Heart left ventricle (tissue), 16 donors: ENCODE results near the gene TNFAIP8L2. TPM values are rescaled to one million over a fixed set of nuclear protein-coding genes. Genes with fewer than 3 reads are reported as not detected.

Experiments used
- ATAC-seq, 4 donors: fragments of 200-7000 bp; cut with Tn5 transposase; one replicate each; pipeline ENCODE4 v1.9.1; 2020 to 2022; ENCODE audit warnings: moderate library complexity in 4 of 4, mild to moderate bottlenecking in 3 of 4, moderate number of reproducible peaks in 1 of 4
- DNase-seq, 5 donors: peaks; one replicate each; pipeline ENCODE4 v3.0.0-alpha.2; 2020
- H3K27ac ChIP-seq, 12 donors: fragments of 200-600 bp; sonication (generic) in 4 of 12; one replicate each; pipeline versions ENCODE4 v1.5.0 to v1.8.0; 2016 to 2022; ENCODE audit warnings: mild to moderate bottlenecking in 2 of 12
- H3K27me3 ChIP-seq, 9 donors: fragments of 200-600 bp; sonication (generic) in 2 of 9; one replicate each; pipeline versions ENCODE4 v1.5.1 to v1.8.0; 2016 to 2022; ENCODE audit warnings: mild to moderate bottlenecking in 3 of 9
- H3K36me3 ChIP-seq, 9 donors: fragments of 200-600 bp; sonication (generic) in 2 of 9; one replicate each; pipeline versions ENCODE4 v1.5.0 to v1.8.0; 2018 to 2022; ENCODE audit warnings: mild to moderate bottlenecking in 2 of 9
- H3K4me1 ChIP-seq, 12 donors: fragments of 200-600 bp; sonication (generic) in 4 of 12; one replicate each; pipeline versions ENCODE4 v1.5.0 to v1.8.0; 2016 to 2022; ENCODE audit warnings: mild to moderate bottlenecking in 3 of 12
- H3K4me3 ChIP-seq, 12 donors: fragments of 200-600 bp; sonication (generic) in 4 of 12; one replicate each; pipeline versions ENCODE4 v1.5.0 to v1.8.0; 2017 to 2022; ENCODE audit warnings: mild to moderate bottlenecking in 9 of 12, moderate library complexity in 4 of 12
- H3K9me3 ChIP-seq, 12 donors: fragments of 200-600 bp; sonication (generic) in 4 of 12; one replicate each; pipeline versions ENCODE4 v1.5.0 to v1.8.0; 2016 to 2022; ENCODE audit warnings: mild to moderate bottlenecking in 1 of 12
- CTCF ChIP-seq, 12 donors: fragments of 200-600 bp; sonication (generic) in 4 of 12; IDR thresholded peaks; one replicate each; pipeline versions ENCODE4 v1.5.0 to v1.8.0; 2018 to 2022; ENCODE audit warnings: antibody characterized with exemption in 12 of 12, mild to moderate bottlenecking in 5 of 12
- POLR2A ChIP-seq, 2 donors: fragments of 450-650 bp; IDR thresholded peaks; one replicate each; pipeline ENCODE4 v1.6.1; 2017; ENCODE audit warnings: antibody characterized with exemption in 2 of 2, mild to moderate bottlenecking in 2 of 2, moderate library complexity in 2 of 2
- WGBS, 4 donors: extraction: QIAGEN DNeasy Blood & Tissue Kit in 2 of 4; methylation state at CpG; one replicate each; pipeline versions ENCODE4 v1.1.5 to v1.1.7; 2013 to 2018; 5-methylcytosine and 5-hydroxymethylcytosine counted together
- intact Hi-C, 10 donors: fragments of 100-400 bp; cut with DNase I; formaldehyde crosslinking; loops; one replicate each; pipeline versions ENCODE4 v1.11.1 to v1.14.2; 2022
- long read RNA-seq, 3 donors: library from polyadenylated mRNA; unstranded; transcript quantifications; one replicate each; pipeline ENCODE4 v2.0.0, GENCODE V29; 2020 to 2021
- polyA plus RNA-seq, 2 donors: library from polyadenylated mRNA; stranded (reverse); fragments of 200-250 nt; gene quantifications; one replicate each; pipeline ENCODE4 v1.2.3, GENCODE V29; 2013
- total RNA-seq, 9 donors: library from RNA; depleted of rRNA in 2 of 9; stranded (reverse); fragments of >200 nt in 2 of 9; fragmentation: NEBNext Ultra II Directional in 3 of 9; extraction: Animal tissue kit (Norgen Biotek cat#: 25700) in 3 of 9; gene quantifications; one replicate each; pipeline versions ENCODE4 v1.1.0 to v1.2.4, GENCODE V29; 2016 to 2023
- donor health status: ischemic (EF 13 %, LVEDD 7.1; RV severe dilation, severe dysfunction).
- donor health status: healthy with polysubstance abuse.
- donor health status: DM: no; HTN: yes; CAD: no.
- donor health status: DM: no; HTN: no; CAD: no.
- donor health status: ischemic (EF 25% LVEDD 6.9; RV normal size, moderate dysfunction).
- donor health status: ischemic (EF 25% LVEDD 5.7; RV mildly dilated, moderate dysfunction).
- donor health status: healthy.
- donor health status: DM: yes; HTN: yes; CAD: no.
- donor health status: ischemic (EF 35%, LVEDD 5.7; RV mildly dilated, moderate dysfunction).
- donor health status: nonischemic (EF 11% LVEDD 7.7; RV severe dilation, severe dysfunction).
- donor health status: DM: yes; HTN: yes; CAD: no.
- donor health status: PGD.
- donor health status: ischemic (EF 29% LVEDD 5.4; RV normal size, mild dysfunction).
- donor health status: nonischemic (EF 23%, LVEDD 6.1; RV moderate dilation, normal function).

Gene TNFAIP8L2
- total RNA-seq (1 to 10 TPM in 6 of 9 donors, under 1 TPM in 3; 0.49 to 7.9 (median 1.3) TPM), polyA plus RNA-seq (1 to 10 TPM; 1.6 to 2.0 TPM)
- long read RNA-seq, donor 1, partial matches to known transcripts, result 0 of 1 reads
- long read RNA-seq, donor 1, other reads (novel, unspliced or antisense), result 0 of 1 reads
- long read RNA-seq, donor 2, result 0 reads
- long read RNA-seq, donor 3, result 0 reads

GRCh38 chr1:151156515-151156819 is at the start of gene TNFAIP8L2:
Gene TNFAIP8L2, plus strand, starts transcription at chr1:151156649. Its CDS starts 2,049 bp downstream, at chr1:151158698.
- WGBS, 4 donors, result 70 to 77% (median 72%) methylated on average over 4 of the region's 4 CpGs
- H3K9me3 ChIP-seq, result no peaks in the 10 kb centered on the region
- H3K4me1 ChIP-seq, result peaks cover 0 to 40% (median 6%) of the 10 kb centered on the region in 12 donors
- TF ChIP-seq POLR2A (IDR thresholded peaks at IDR 0.05) (no peak), CTCF (IDR thresholded peaks at IDR 0.05) (no peak)
- intact Hi-C loops, result loop anchor here in 9 of 10 donors (1.0 to 10.0 kb wide), 9 partner anchors 34 to 932 kb away; no protein-coding TSS in a partner anchor
- peak within 1 kb of the TSS in 9 of 12 donors; percentile 0 to 71 (median 39) for H3K4me3 ChIP-seq
- no peaks in the 10 kb centered on the region for H3K27me3 ChIP-seq
- H3K36me3 ChIP-seq, result peaks cover 0 to 51% (median 41%) of the 10 kb centered on the region in 9 donors
- DNase-seq, result peak in 4 of 5 donors; percentile 52 to 61 (median 58)
- peak within 1 kb of the TSS in 5 of 12 donors; percentile 26 to 94 (median 39) for H3K27ac ChIP-seq
- ATAC-seq, result peak; percentile 45 to 76 (median 60)

- intact Hi-C loops, result loop anchor here in 1 of 10 donors (5.0 kb wide), 1 partner anchor 35 kb away; no protein-coding TSS in a partner anchor
- Histone ChIP-seq H3K4me1 (no peaks in the 10 kb centered on the region), H3K9me3 (no peaks in the 10 kb centered on the region), H3K27ac (no peak overlapping the region), H3K4me3 (no peak overlapping the region), H3K36me3 (peaks cover 0 to 84% (median 40%) of the 10 kb centered on the region in 9 donors), H3K27me3 (no peaks in the 10 kb centered on the region)
- 71 to 78% (median 75%) methylated on average over 2 of the region's 2 CpGs for WGBS, 4 donors
- DNase-seq (no peak), ATAC-seq (no peak)
- no peak for TF ChIP-seq CTCF (IDR thresholded peaks at IDR 0.05)
- TF ChIP-seq POLR2A (IDR thresholded peaks at IDR 0.05), result no peak
Measured at GRCh38 chr1:151106894-151107293, 49.6 kb upstream of the TNFAIP8L2 start.

- no peaks in the 10 kb centered on the region for H3K4me1 ChIP-seq
- 91 to 97% (median 95%) methylated on average over 5 of the region's 5 CpGs for WGBS, 4 donors
- DNase-seq (no peak), ATAC-seq (no peak)
- TF ChIP-seq POLR2A (IDR thresholded peaks at IDR 0.05) (no peak), CTCF (IDR thresholded peaks at IDR 0.05) (no peak)
- H3K9me3 ChIP-seq, result no peaks in the 10 kb centered on the region
- H3K36me3 ChIP-seq, result peaks cover 0 to 76% (median 40%) of the 10 kb centered on the region in 9 donors
- H3K27ac ChIP-seq, result no peak overlapping the region
- no peak overlapping the region for H3K4me3 ChIP-seq
- intact Hi-C loops, result loop anchor here in 1 of 10 donors (5.0 kb wide), 1 partner anchor 34 kb away; no protein-coding TSS in a partner anchor
- no peaks in the 10 kb centered on the region for H3K27me3 ChIP-seq
Measured at GRCh38 chr1:151108331-151108730, 48.1 kb upstream of the TNFAIP8L2 start.

- Histone ChIP-seq H3K36me3 (peaks cover 0 to 77% (median 28%) of the 10 kb centered on the region in 9 donors), H3K27ac (no peak overlapping the region)
- TF ChIP-seq POLR2A (IDR thresholded peaks at IDR 0.05) (no peak), CTCF (IDR thresholded peaks at IDR 0.05) (no peak)
Measured at GRCh38 chr1:151113877-151114276, 42.6 kb upstream of the TNFAIP8L2 start.

More at GRCh38 chr1:151113877-151114276, 42.6 kb upstream of the TNFAIP8L2 start:
- 71 to 83% (median 77%) methylated on average over 5 of the region's 5 CpGs for WGBS, 4 donors
- H3K4me3 ChIP-seq, result no peak overlapping the region
- H3K9me3 ChIP-seq, result no peaks in the 10 kb centered on the region
- intact Hi-C loops, result no loop called here
- DNase-seq, result no peak
- no peaks in the 10 kb centered on the region for H3K27me3 ChIP-seq
- no peaks in the 10 kb centered on the region for H3K4me1 ChIP-seq
- ATAC-seq, result no peak
